H1 (cell line): Measurements from ENCODE around the gene MYBPC2. TPM values are rescaled to one million over a fixed set of nuclear protein-coding genes. Genes with fewer than 3 reads are reported as not detected.

Source experiments
- ATF2 ChIP-seq: IDR thresholded peaks from 2 replicates; pipeline ENCODE4 v1.6.1; 2012; ENCODE audit warnings: low read length, inconsistent platforms
- BACH1 ChIP-seq: IDR thresholded peaks from 2 replicates; pipeline ENCODE4 v1.6.1; 2012; ENCODE audit warnings: low read length, improper control_type of control experiment
- CHD1 ChIP-seq: IDR thresholded peaks from 2 replicates; pipeline ENCODE4 v1.6.1; 2012; ENCODE audit warnings: low read depth, low read length, improper control_type of control experiment
- CHD2 ChIP-seq: IDR thresholded peaks from 2 replicates; pipeline ENCODE4 v1.6.1; 2012; ENCODE audit warnings: low read length, improper control_type of control experiment
- CTCF ChIP-seq, 3 experiments: IDR thresholded peaks; 1 replicate in 2 of 3; 2 replicates in 1 of 3; pipeline versions ENCODE4 v1.5.1 to v1.6.1; 2011; ENCODE audit warnings: low read length in 3 of 3, mild to moderate bottlenecking in 3 of 3, inconsistent platforms in 2 of 3, low read depth in 1 of 3, moderate library complexity in 1 of 3; ENCODE audit not compliant: insufficient read depth in 1 of 3; ENCODE audit errors: control extremely low read depth in 1 of 3
- EGR1 ChIP-seq: IDR thresholded peaks from 2 replicates; pipeline ENCODE4 v1.6.1; 2011; ENCODE audit warnings: low read depth, low read length, borderline replicate concordance
- EP300 ChIP-seq, 2 experiments: IDR thresholded peaks; 1 replicate in 1 of 2; 2 replicates in 1 of 2; pipeline ENCODE4 v1.6.1; 2011 to 2012; ENCODE audit warnings: low read depth in 2 of 2, low read length in 2 of 2, mild to moderate bottlenecking in 2 of 2, borderline replicate concordance in 1 of 2, inconsistent platforms in 1 of 2, moderate library complexity in 1 of 2
- JUN ChIP-seq: IDR thresholded peaks from 2 replicates; pipeline ENCODE4 v1.6.1; 2011; ENCODE audit warnings: low read depth, mild to moderate bottlenecking, improper control_type of control experiment, low read length
- NRF1 ChIP-seq: IDR thresholded peaks from 2 replicates; pipeline ENCODE4 v1.6.1; 2011; ENCODE audit warnings: mild to moderate bottlenecking, low read depth, low read length, improper control_type of control experiment
- RFX5 ChIP-seq: IDR thresholded peaks from 2 replicates; pipeline ENCODE4 v1.6.1; 2011; ENCODE audit warnings: low read depth, low read length, improper control_type of control experiment, borderline replicate concordance
- SAP30 ChIP-seq: fragments of 300-600 bp; sonication (generic); IDR thresholded peaks from 2 replicates; pipeline ENCODE4 v1.7.1; 2012; ENCODE audit warnings: low read length, moderate library complexity, mild to moderate bottlenecking, inconsistent platforms; ENCODE audit not compliant: insufficient read depth, insufficient replicate concordance
- SP1 ChIP-seq: IDR thresholded peaks from 2 replicates; pipeline ENCODE4 v1.6.1; 2011; ENCODE audit warnings: low read depth, low read length
- SUZ12 ChIP-seq: fragments of 200-600 bp; sonication (generic); IDR thresholded peaks from 2 replicates; pipeline ENCODE4 v1.6.1; 2012; ENCODE audit warnings: mild to moderate bottlenecking, inconsistent platforms, low read length, moderate library complexity, mixed read lengths
- TAF7 ChIP-seq: optimal IDR thresholded peaks from 2 replicates; pipeline ENCODE3; 2011; ENCODE audit warnings: low read depth, mild to moderate bottlenecking, inconsistent platforms, low read length, moderate library complexity, borderline replicate concordance
- TBP ChIP-seq: IDR thresholded peaks from 2 replicates; pipeline ENCODE4 v1.6.1; 2011; ENCODE audit warnings: low read depth, low read length, improper control_type of control experiment
- TEAD4 ChIP-seq: IDR thresholded peaks from 2 replicates; pipeline ENCODE4 v1.6.1; 2012; ENCODE audit warnings: low read depth, low read length, inconsistent platforms, mixed read lengths
- USF2 ChIP-seq: IDR thresholded peaks from 2 replicates; pipeline ENCODE4 v1.6.1; 2011; ENCODE audit warnings: low read length, improper control_type of control experiment
- YY1 ChIP-seq: IDR thresholded peaks from 2 replicates; pipeline ENCODE4 v1.6.1; 2011; ENCODE audit warnings: low read depth, mild to moderate bottlenecking, low read length
- ZNF274 ChIP-seq: IDR thresholded peaks from 2 replicates; pipeline ENCODE4 v1.7.0; 2012; ENCODE audit warnings: low read length, borderline replicate concordance; ENCODE audit errors: extremely low read depth
- polyA plus RNA-seq, 7 experiments: library from polyadenylated mRNA; depleted of rRNA in 3 of 7; stranded (reverse) in 5 of 7; unstranded in 2 of 7; fragments of >200 nt in 5 of 7; fragments of 200-250 nt in 2 of 7; gene quantifications; 1 replicate in 5 of 7; 2 replicates in 1 of 7; 4 replicates in 1 of 7; pipeline versions ENCODE4 v1.2.1 to v1.2.3, GENCODE V29; 2011 to 2013; ENCODE audit warnings: missing spikeins in 2 of 7, mixed read lengths in 2 of 7
- total RNA-seq: library from RNA; stranded (reverse); fragmentation: NEBNext Ultra II Directional; extraction: Animal tissue kit (Norgen Biotek cat#: 25700); gene quantifications from 2 replicates; pipeline ENCODE4 v1.2.1, GENCODE V29; 2021

MYBPC2 gene
- total and polyA plus RNA-seq, 2 of the 8 experiments (the other 6 are each of a cell fraction or from before 2014, with no cell fraction given): 1.8 to 3.1 TPM

DNA sequence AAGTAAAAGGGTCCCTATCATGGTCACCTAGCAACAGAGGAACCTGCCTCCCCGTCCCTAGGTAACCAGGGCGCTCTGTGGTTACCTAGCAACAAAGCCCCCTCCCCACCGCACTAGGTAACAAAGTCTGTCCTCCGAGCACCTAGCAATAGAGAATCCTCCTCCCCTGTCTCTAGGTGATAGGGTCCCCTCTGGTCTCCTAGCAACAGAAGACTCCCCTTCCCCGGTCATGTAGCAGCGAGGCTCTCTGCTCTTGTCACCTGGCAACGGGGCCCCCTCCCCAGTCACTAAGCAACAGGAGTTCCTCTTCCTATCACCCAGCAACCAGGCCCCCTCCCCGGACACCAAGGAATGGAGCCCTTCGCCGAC lies 78.0 kb downstream of the MYBPC2 start (continued):
- TF ChIP-seq SP1 (no peak), RFX5 (no peak), YY1 (no peak), CTCF (IDR thresholded peaks at IDR 0.05; ENCODE audit: control extremely low read depth in 1 of 3, insufficient read depth in 1 of 3, low read depth in 1 of 3, low read length in 3 of 3) (no peak), SAP30 (peak; percentile 72), ATF2 (no peak; the same call in 1 of the 2 replicates), JUN (no peak), EP300 (IDR thresholded peaks at IDR 0.05; ENCODE audit: borderline replicate concordance in 1 of 2, low read depth in 2 of 2, low read length in 2 of 2) (no peak), CHD1 (no peak), BACH1 (no peak), NRF1 (no peak), TBP (no peak), ZNF274 (no peak), CHD2 (no peak), TAF7 (no peak), TEAD4 (no peak), USF2 (no peak), EGR1 (no peak), SUZ12 (no peak)
